Liver (tissue), 9 donors: ENCODE results near the gene GRSF1. TPM values are rescaled to one million over a fixed set of nuclear protein-coding genes. Genes with fewer than 3 reads are reported as not detected.

ENCODE experiments used
- DNase-seq: peaks from one replicate; pipeline ENCODE4 v3.0.0-alpha.2; 2017; ENCODE audit warnings: low spot score
- H3K27ac ChIP-seq, 2 donors: one replicate each; pipeline ENCODE4 v1.7.0; 2013; ENCODE audit warnings: inconsistent platforms in 2 of 2, low read length in 2 of 2, control low read depth in 1 of 2, low read depth in 1 of 2, mild to moderate bottlenecking in 1 of 2
- H3K27me3 ChIP-seq, 4 donors: one replicate each; pipeline versions ENCODE4 v1.6.1 to v1.7.0; 2013; ENCODE audit warnings: low read length in 3 of 4, inconsistent platforms in 1 of 4, mild to moderate bottlenecking in 1 of 4, moderate library complexity in 1 of 4; ENCODE audit not compliant: control insufficient read depth in 4 of 4, insufficient read depth in 4 of 4
- H3K36me3 ChIP-seq, 4 donors: one replicate each; pipeline versions ENCODE4 v1.6.1 to v1.7.0; 2013; ENCODE audit warnings: low read length in 3 of 4, mild to moderate bottlenecking in 3 of 4, low read depth in 1 of 4, moderate library complexity in 1 of 4; ENCODE audit not compliant: control insufficient read depth in 4 of 4, insufficient read depth in 3 of 4
- H3K4me1 ChIP-seq, 4 donors: one replicate each; pipeline versions ENCODE4 v1.6.1 to v1.7.0; 2013; ENCODE audit warnings: low read length in 3 of 4, mild to moderate bottlenecking in 3 of 4, moderate library complexity in 1 of 4; ENCODE audit not compliant: control insufficient read depth in 4 of 4, insufficient read depth in 4 of 4
- H3K4me3 ChIP-seq, 3 donors: one replicate each; pipeline versions ENCODE4 v1.6.1 to v1.7.0; 2013; ENCODE audit warnings: low read length in 3 of 3, control low read depth in 1 of 3, low read depth in 1 of 3, mild to moderate bottlenecking in 1 of 3
- H3K9ac ChIP-seq, 2 donors: one replicate each; pipeline ENCODE4 v1.7.0; 2013; ENCODE audit warnings: low read length in 2 of 2, mild to moderate bottlenecking in 2 of 2, moderate library complexity in 2 of 2, control low read depth in 1 of 2, low read depth in 1 of 2
- H3K9me3 ChIP-seq, 4 donors: one replicate each; pipeline versions ENCODE4 v1.6.1 to v1.7.0; 2013; ENCODE audit warnings: low read length in 3 of 4; ENCODE audit not compliant: control insufficient read depth in 4 of 4
- CTCF ChIP-seq: fragments of 150-350 bp; IDR thresholded peaks from 2 replicates; pipeline ENCODE4 v1.5.1; 2017; ENCODE audit warnings: improper control_type of control experiment, low read depth, low read length; ENCODE audit not compliant: missing input control
- FOXA1 ChIP-seq: IDR thresholded peaks from 2 replicates; pipeline ENCODE4 v1.6.1; 2016; ENCODE audit warnings: antibody characterized with exemption
- FOXA2 ChIP-seq: IDR thresholded peaks from 2 replicates; pipeline ENCODE4 v1.6.1; 2016; ENCODE audit warnings: antibody characterized with exemption
- GABPA ChIP-seq, 2 donors: IDR thresholded peaks in 1 of 2; conservative IDR thresholded peaks in 1 of 2; 2 replicates each; pipeline ENCODE4 v1.6.1; 2016; ENCODE audit warnings: antibody characterized with exemption in 2 of 2, mild to moderate bottlenecking in 1 of 2, moderate library complexity in 1 of 2
- HNF4A ChIP-seq, 2 donors: conservative IDR thresholded peaks; 2 replicates each; pipeline ENCODE4 v1.6.1; 2016; ENCODE audit warnings: antibody characterized with exemption in 2 of 2, mild to moderate bottlenecking in 2 of 2
- HNF4G ChIP-seq: IDR thresholded peaks from 2 replicates; pipeline ENCODE4 v1.6.1; 2016; ENCODE audit warnings: antibody characterized with exemption
- JUND ChIP-seq, 2 donors: IDR thresholded peaks; 2 replicates each; pipeline ENCODE4 v1.6.1; 2016; ENCODE audit warnings: antibody characterized with exemption in 2 of 2
- MAX ChIP-seq: IDR thresholded peaks from 2 replicates; pipeline ENCODE4 v1.6.1; 2016; ENCODE audit warnings: antibody characterized with exemption
- NR2F2 ChIP-seq: IDR thresholded peaks from 2 replicates; pipeline ENCODE4 v1.6.1; 2016; ENCODE audit warnings: antibody characterized with exemption
- RAD21 ChIP-seq, 2 donors: IDR thresholded peaks; 2 replicates each; pipeline ENCODE4 v1.6.1; 2016; ENCODE audit warnings: antibody characterized with exemption in 2 of 2, mild to moderate bottlenecking in 2 of 2
- REST ChIP-seq: IDR thresholded peaks from 2 replicates; pipeline ENCODE4 v1.6.1; 2016; ENCODE audit warnings: antibody characterized with exemption, mild to moderate bottlenecking
- RXRA ChIP-seq, 2 donors: IDR thresholded peaks; 2 replicates each; pipeline ENCODE4 v1.6.1; 2017 to 2018; ENCODE audit warnings: antibody characterized with exemption in 2 of 2, mild to moderate bottlenecking in 1 of 2
- SP1 ChIP-seq: IDR thresholded peaks from 2 replicates; pipeline ENCODE4 v1.6.1; 2018; ENCODE audit warnings: antibody characterized with exemption, mild to moderate bottlenecking
- YY1 ChIP-seq: IDR thresholded peaks from 2 replicates; pipeline ENCODE4 v1.6.1; 2016; ENCODE audit warnings: antibody characterized with exemption, mild to moderate bottlenecking
- ZBTB33 ChIP-seq: IDR thresholded peaks from 2 replicates; pipeline ENCODE4 v1.6.1; 2016; ENCODE audit warnings: antibody characterized with exemption
- WGBS: extraction: QIAGEN DNeasy Blood & Tissue Kit; methylation state at CpG from one replicate; pipeline ENCODE4 v1.1.7; 2013; 5-methylcytosine and 5-hydroxymethylcytosine counted together
- polyA plus RNA-seq, 2 donors: library from polyadenylated mRNA; stranded (reverse) in 1 of 2; unstranded in 1 of 2; fragments of 200-250 nt in 1 of 2; fragments of >200 nt in 1 of 2; fragmentation: Nextera tagmentation in 1 of 2; extraction: Ambion mirVana in 1 of 2; gene quantifications; one replicate each; pipeline versions ENCODE4 v1.2.1 to v1.2.3, GENCODE V29; 2013 to 2015
- total RNA-seq, 2 donors: library from RNA; depleted of rRNA; stranded (reverse); fragments of >200 nt; gene quantifications; one replicate each; pipeline ENCODE4 v1.2.3, GENCODE V29; 2014
- donor health status: healthy.
- donor health status: healthy.
- donor health status: healthy.
- donor health status: healthy.
- donor health status: healthy.

Gene GRSF1
- total and polyA plus RNA-seq, 4 donors, result 22.5 to 30.4 (median 28.0) TPM

GRCh38 chr4:70829015-70829414, 10.7 kb downstream of the GRSF1 start:
- H3K9ac ChIP-seq, result no peak overlapping the region
- DNase-seq, result no peak
- no peak overlapping the region for H3K27ac ChIP-seq
- TF ChIP-seq ZBTB33 (no peak), GABPA (IDR thresholded peaks at IDR 0.05 in 1 of 2, conservative IDR thresholded peaks at IDR 0.05 in 1 of 2) (no peak), JUND (IDR thresholded peaks at IDR 0.05) (no peak), RAD21 (IDR thresholded peaks at IDR 0.05) (no peak), RXRA (IDR thresholded peaks at IDR 0.05) (no peak), SP1 (no peak), MAX (no peak), FOXA2 (no peak), REST (no peak), NR2F2 (no peak), CTCF (no peak), HNF4G (no peak), YY1 (no peak), FOXA1 (no peak), HNF4A (conservative IDR thresholded peaks at IDR 0.05) (no peak)
- peaks cover 22 to 59% (median 46%) of the 10 kb centered on the region in 4 donors for H3K36me3 ChIP-seq
- no peak overlapping the region for H3K4me3 ChIP-seq
- H3K27me3 ChIP-seq, result no peaks in the 10 kb centered on the region
- H3K9me3 ChIP-seq, result no peaks in the 10 kb centered on the region
- WGBS, result 92% methylated on average over 3 of the region's 3 CpGs
- H3K4me1 ChIP-seq, result no peaks in the 10 kb centered on the region

GRCh38 chr4:70818921-70819320, 20.8 kb downstream of the GRSF1 start:
- H3K27ac ChIP-seq, result no peak overlapping the region
- H3K27me3 ChIP-seq, result no peaks in the 10 kb centered on the region
- H3K36me3 ChIP-seq, result peaks cover 7 to 23% (median 21%) of the 10 kb centered on the region in 4 donors
- WGBS, result 95% methylated on average over 3 of the region's 3 CpGs
- DNase-seq, result no peak
- H3K9ac ChIP-seq, result no peak overlapping the region
- H3K9me3 ChIP-seq, result no peaks in the 10 kb centered on the region
- TF ChIP-seq JUND (IDR thresholded peaks at IDR 0.05), result no peak
- no peak for TF ChIP-seq NR2F2
- TF ChIP-seq REST, result no peak
- TF ChIP-seq MAX, result no peak
- no peak for TF ChIP-seq HNF4G
- no peak for TF ChIP-seq CTCF
- TF ChIP-seq GABPA (IDR thresholded peaks at IDR 0.05 in 1 of 2, conservative IDR thresholded peaks at IDR 0.05 in 1 of 2), result no peak
- no peak for TF ChIP-seq SP1
- no peak for TF ChIP-seq YY1
- H3K4me1 ChIP-seq, result no peaks in the 10 kb centered on the region
- no peak overlapping the region for H3K4me3 ChIP-seq
